H1 (cell line): Measurements from ENCODE around the gene MOB3B.

ENCODE experiments used
- EP300 ChIP-seq, 2 experiments: IDR thresholded peaks; 1 replicate in 1 of 2; 2 replicates in 1 of 2; pipeline ENCODE4 v1.6.1; 2011 to 2012; ENCODE audit warnings: low read depth in 2 of 2, low read length in 2 of 2, mild to moderate bottlenecking in 2 of 2, borderline replicate concordance in 1 of 2, inconsistent platforms in 1 of 2, moderate library complexity in 1 of 2
- POLR2A ChIP-seq, 2 experiments: IDR thresholded peaks; 1 replicate in 1 of 2; 2 replicates in 1 of 2; pipeline ENCODE4 v1.6.1; 2011; ENCODE audit warnings: low read depth in 2 of 2, low read length in 2 of 2, mild to moderate bottlenecking in 2 of 2; ENCODE audit errors: control extremely low read depth in 1 of 2
- POLR2AphosphoS5 ChIP-seq: IDR thresholded peaks from 2 replicates; pipeline ENCODE4 v1.6.1; 2011; ENCODE audit warnings: low read depth, low read length
- POU5F1 ChIP-seq: IDR thresholded peaks from 2 replicates; pipeline ENCODE4 v1.6.1; 2011; ENCODE audit warnings: low read depth, mild to moderate bottlenecking, low read length, moderate library complexity
- RFX5 ChIP-seq: IDR thresholded peaks from 2 replicates; pipeline ENCODE4 v1.6.1; 2011; ENCODE audit warnings: low read depth, low read length, improper control_type of control experiment, borderline replicate concordance
- SP4 ChIP-seq: IDR thresholded peaks from 2 replicates; pipeline ENCODE4 v1.6.1; 2012; ENCODE audit warnings: low read length, inconsistent platforms
- TAF1 ChIP-seq: IDR thresholded peaks from 2 replicates; pipeline ENCODE4 v1.6.1; 2011; ENCODE audit warnings: mild to moderate bottlenecking, low read depth, low read length
- TCF12 ChIP-seq: IDR thresholded peaks from 2 replicates; pipeline ENCODE4 v1.6.1; 2011; ENCODE audit warnings: low read depth, mild to moderate bottlenecking, low read length
- ZNF274 ChIP-seq: IDR thresholded peaks from 2 replicates; pipeline ENCODE4 v1.7.0; 2012; ENCODE audit warnings: low read length, borderline replicate concordance; ENCODE audit errors: extremely low read depth
- TF ChIP-seq, protein P1 (sequence below), 3 experiments: IDR thresholded peaks; 1 replicate in 2 of 3; 2 replicates in 1 of 3; pipeline versions ENCODE4 v1.5.1 to v1.6.1; 2011; ENCODE audit warnings: low read length in 3 of 3, mild to moderate bottlenecking in 3 of 3, inconsistent platforms in 2 of 3, low read depth in 1 of 3, moderate library complexity in 1 of 3; ENCODE audit not compliant: insufficient read depth in 1 of 3; ENCODE audit errors: control extremely low read depth in 1 of 3
- TF ChIP-seq, protein P2 (sequence below): IDR thresholded peaks from 2 replicates; pipeline ENCODE4 v1.6.1; 2011; ENCODE audit warnings: low read depth, mild to moderate bottlenecking, low read length; ENCODE audit not compliant: insufficient read depth

DNA sequence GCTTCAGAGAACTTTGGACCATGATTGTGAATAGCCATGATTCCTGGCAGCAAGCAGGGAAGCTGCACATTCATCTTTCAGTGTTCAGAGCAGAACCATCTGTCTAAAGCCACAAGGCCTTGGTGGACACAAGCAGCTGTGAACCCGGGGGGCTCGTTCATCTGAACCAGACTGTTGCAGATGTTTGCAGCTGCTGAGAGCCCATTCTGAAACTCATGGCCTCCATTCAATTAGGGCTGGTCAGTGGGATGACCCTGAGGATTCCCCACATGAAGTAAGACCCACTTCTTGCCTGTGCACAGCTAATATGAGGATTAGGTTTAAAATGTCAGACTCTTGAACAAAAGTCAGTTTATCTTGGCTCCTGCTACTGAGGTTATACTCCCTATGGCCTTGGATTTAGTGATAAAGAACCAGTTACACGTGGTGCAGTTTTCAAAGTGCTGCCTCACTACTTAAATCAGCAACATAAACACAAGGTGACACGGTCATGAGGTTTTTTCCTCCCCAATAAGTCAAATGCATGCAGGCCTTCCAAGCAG, 115.3 kb downstream of the MOB3B start:
- no peak for TF ChIP-seq POU5F1
- TF ChIP-seq, protein P1, sequence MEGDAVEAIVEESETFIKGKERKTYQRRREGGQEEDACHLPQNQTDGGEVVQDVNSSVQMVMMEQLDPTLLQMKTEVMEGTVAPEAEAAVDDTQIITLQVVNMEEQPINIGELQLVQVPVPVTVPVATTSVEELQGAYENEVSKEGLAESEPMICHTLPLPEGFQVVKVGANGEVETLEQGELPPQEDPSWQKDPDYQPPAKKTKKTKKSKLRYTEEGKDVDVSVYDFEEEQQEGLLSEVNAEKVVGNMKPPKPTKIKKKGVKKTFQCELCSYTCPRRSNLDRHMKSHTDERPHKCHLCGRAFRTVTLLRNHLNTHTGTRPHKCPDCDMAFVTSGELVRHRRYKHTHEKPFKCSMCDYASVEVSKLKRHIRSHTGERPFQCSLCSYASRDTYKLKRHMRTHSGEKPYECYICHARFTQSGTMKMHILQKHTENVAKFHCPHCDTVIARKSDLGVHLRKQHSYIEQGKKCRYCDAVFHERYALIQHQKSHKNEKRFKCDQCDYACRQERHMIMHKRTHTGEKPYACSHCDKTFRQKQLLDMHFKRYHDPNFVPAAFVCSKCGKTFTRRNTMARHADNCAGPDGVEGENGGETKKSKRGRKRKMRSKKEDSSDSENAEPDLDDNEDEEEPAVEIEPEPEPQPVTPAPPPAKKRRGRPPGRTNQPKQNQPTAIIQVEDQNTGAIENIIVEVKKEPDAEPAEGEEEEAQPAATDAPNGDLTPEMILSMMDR (IDR thresholded peaks at IDR 0.05; ENCODE audit: control extremely low read depth in 1 of 3, insufficient read depth in 1 of 3, low read depth in 1 of 3, low read length in 3 of 3), result no peak
- no peak for TF ChIP-seq ZNF274
- TF ChIP-seq POLR2AphosphoS5, result no peak
- TF ChIP-seq EP300 (IDR thresholded peaks at IDR 0.05; ENCODE audit: borderline replicate concordance in 1 of 2, low read depth in 2 of 2, low read length in 2 of 2), result no peak
- TF ChIP-seq, protein P2, sequence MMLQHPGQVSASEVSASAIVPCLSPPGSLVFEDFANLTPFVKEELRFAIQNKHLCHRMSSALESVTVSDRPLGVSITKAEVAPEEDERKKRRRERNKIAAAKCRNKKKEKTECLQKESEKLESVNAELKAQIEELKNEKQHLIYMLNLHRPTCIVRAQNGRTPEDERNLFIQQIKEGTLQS, result no peak
- no peak for TF ChIP-seq TAF1
- no peak for TF ChIP-seq RFX5
- TF ChIP-seq POLR2A (IDR thresholded peaks at IDR 0.05; ENCODE audit: control extremely low read depth in 1 of 2, low read depth in 2 of 2, low read length in 2 of 2), result no peak
- TF ChIP-seq SP4, result no peak
- TF ChIP-seq TCF12, result no peak
